ENCODE data around the gene UQCRC1.
A peak's percentile ranks its signal among the peaks of the same experiment; 100 is the strongest.

Gene UQCRC1

GRCh38 chr3:48609088-48610005 is at the start of gene UQCRC1:
Gene UQCRC1 (minus strand): TSS chr3:48609646. CDS start chr3:48609620, 26 bp downstream.
- peak; percentile 68 for TF ChIP-seq CTCF (IDR thresholded peaks at IDR 0.05; ENCODE audit: control extremely low read depth, extremely low read depth, low read depth, missing control alignments)
- DNase-seq (ENCODE audit: extremely low spot score), result peak; percentile 99
- ChIA-PET CTCF (interaction anchor here (0.7 to 2.9 kb wide), 4 partner anchors 12 to 408 kb away, joined by 3 to 12 read pairs (median 3); partner anchors contain the start of gene SLC26A6), POLR2A (no interaction called here)

- TF ChIP-seq CTCF (IDR thresholded peaks at IDR 0.05; ENCODE audit: control extremely low read depth, extremely low read depth, low read depth, missing control alignments), result no peak
- ChIA-PET POLR2A (interaction anchor here (0.6 kb wide), 1 partner anchor 834 kb away, joined by 3 read pairs; no protein-coding TSS in a partner anchor), CTCF (interaction anchor here (0.7 to 7.0 kb wide), 5 partner anchors 8 to 256 kb away, joined by 3 to 43 read pairs (median 5); partner anchors contain the start of genes NCKIPSD and SLC26A6)
- no peak for DNase-seq (ENCODE audit: extremely low spot score)
Measured at GRCh38 chr3:48656841-48657281, 47.4 kb upstream of the UQCRC1 start.

- TF ChIP-seq CTCF (IDR thresholded peaks at IDR 0.05; ENCODE audit: control extremely low read depth, extremely low read depth, low read depth, missing control alignments), result peak; percentile 80
- CTCF ChIA-PET, result interaction anchor here (0.7 to 7.0 kb wide), 5 partner anchors 8 to 256 kb away, joined by 3 to 43 read pairs (median 5); partner anchors contain the start of genes NCKIPSD and SLC26A6
- DNase-seq (ENCODE audit: extremely low spot score), result peak; percentile 91
- POLR2A ChIA-PET, result no interaction called here
Measured at GRCh38 chr3:48656061-48656840, 46.8 kb upstream of the UQCRC1 start.

- DNase-seq (ENCODE audit: extremely low spot score), result no peak
- no peak for TF ChIP-seq CTCF (IDR thresholded peaks at IDR 0.05; ENCODE audit: control extremely low read depth, extremely low read depth, low read depth, missing control alignments)
- CTCF ChIA-PET, result interaction anchor here (1.0 to 7.0 kb wide), 2 partner anchors 19 to 20 kb away, joined by 4 to 43 read pairs; partner anchors contain the start of gene SLC26A6
- POLR2A ChIA-PET, result no interaction called here
Measured at GRCh38 chr3:48655606-48656005, 46.2 kb upstream of the UQCRC1 start.

GRCh38 chr3:48655063-48655462 is 45.6 kb upstream of the UQCRC1 start:
- no peak for TF ChIP-seq CTCF (IDR thresholded peaks at IDR 0.05; ENCODE audit: control extremely low read depth, extremely low read depth, low read depth, missing control alignments)
- POLR2A ChIA-PET, result no interaction called here

More at GRCh38 chr3:48655063-48655462, 45.6 kb upstream of the UQCRC1 start:
- CTCF ChIA-PET, result interaction anchor here (1.2 to 7.0 kb wide), 5 partner anchors 8 to 219 kb away, joined by 3 to 43 read pairs (median 4); partner anchors contain the start of genes CELSR3 and SLC26A6
- DNase-seq (ENCODE audit: extremely low spot score), result no peak

Measured in GM10248 (cell line).